ENCODE data around the gene COQ10B.

DNA sequence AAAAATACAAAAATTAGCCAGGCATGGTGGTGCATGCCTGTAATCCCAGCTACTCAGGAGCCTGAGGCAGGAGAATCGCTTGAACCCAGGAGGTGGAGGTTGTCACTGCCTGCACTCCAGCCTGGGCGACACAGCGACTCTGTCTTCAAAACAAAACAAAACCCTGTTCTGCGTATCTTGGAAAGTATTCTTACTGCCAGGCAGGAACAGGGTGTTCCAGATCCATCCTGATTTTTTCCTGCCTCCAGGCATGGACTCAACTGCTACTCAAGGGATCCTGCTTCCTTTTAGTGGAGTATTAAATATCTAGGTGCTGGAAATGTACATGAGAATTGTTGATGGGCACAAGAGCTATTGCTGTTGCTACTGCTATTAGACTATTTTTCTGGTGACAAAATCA lies 34.0 kb downstream of the COQ10B start:
- TF ChIP-seq CTCF (IDR thresholded peaks at IDR 0.05; ENCODE audit: low read length) (no peak), EZH2 (IDR thresholded peaks at IDR 0.05; ENCODE audit: borderline replicate concordance, low read length) (no peak)
